ENCODE data around the gene C1RL.

DNA sequence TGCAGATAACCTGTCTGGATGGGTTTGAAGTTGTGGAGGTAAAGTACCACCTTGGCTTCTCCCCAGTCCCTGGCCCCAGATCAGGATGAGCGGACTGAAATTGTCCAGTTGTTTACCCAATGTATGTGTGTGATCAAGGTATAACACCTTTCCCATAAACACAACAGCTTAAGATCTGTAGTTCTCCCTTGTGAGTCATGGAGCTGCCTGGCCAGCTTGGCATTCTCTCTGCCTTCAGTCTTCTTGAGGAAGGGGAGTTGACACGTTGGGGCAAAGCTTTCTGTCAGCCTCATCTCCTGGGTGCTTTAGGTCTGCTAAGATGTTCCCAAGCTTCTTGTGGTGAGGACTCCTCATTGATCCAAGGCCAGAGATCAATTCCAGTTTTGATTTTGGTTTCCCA lies 42.4 kb downstream of the C1RL start:
- TF ChIP-seq, protein P1, sequence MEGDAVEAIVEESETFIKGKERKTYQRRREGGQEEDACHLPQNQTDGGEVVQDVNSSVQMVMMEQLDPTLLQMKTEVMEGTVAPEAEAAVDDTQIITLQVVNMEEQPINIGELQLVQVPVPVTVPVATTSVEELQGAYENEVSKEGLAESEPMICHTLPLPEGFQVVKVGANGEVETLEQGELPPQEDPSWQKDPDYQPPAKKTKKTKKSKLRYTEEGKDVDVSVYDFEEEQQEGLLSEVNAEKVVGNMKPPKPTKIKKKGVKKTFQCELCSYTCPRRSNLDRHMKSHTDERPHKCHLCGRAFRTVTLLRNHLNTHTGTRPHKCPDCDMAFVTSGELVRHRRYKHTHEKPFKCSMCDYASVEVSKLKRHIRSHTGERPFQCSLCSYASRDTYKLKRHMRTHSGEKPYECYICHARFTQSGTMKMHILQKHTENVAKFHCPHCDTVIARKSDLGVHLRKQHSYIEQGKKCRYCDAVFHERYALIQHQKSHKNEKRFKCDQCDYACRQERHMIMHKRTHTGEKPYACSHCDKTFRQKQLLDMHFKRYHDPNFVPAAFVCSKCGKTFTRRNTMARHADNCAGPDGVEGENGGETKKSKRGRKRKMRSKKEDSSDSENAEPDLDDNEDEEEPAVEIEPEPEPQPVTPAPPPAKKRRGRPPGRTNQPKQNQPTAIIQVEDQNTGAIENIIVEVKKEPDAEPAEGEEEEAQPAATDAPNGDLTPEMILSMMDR (IDR thresholded peaks at IDR 0.05 in 2 of 3, conservative IDR thresholded peaks at IDR 0.05 in 1 of 3; ENCODE audit: borderline replicate concordance in 1 of 3, insufficient read depth in 1 of 3, low read depth in 2 of 3, low read length in 2 of 3): no peak
- TF ChIP-seq, protein P2, sequence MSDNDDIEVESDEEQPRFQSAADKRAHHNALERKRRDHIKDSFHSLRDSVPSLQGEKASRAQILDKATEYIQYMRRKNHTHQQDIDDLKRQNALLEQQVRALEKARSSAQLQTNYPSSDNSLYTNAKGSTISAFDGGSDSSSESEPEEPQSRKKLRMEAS (IDR thresholded peaks at IDR 0.05): no peak
- TF ChIP-seq, protein P3, sequence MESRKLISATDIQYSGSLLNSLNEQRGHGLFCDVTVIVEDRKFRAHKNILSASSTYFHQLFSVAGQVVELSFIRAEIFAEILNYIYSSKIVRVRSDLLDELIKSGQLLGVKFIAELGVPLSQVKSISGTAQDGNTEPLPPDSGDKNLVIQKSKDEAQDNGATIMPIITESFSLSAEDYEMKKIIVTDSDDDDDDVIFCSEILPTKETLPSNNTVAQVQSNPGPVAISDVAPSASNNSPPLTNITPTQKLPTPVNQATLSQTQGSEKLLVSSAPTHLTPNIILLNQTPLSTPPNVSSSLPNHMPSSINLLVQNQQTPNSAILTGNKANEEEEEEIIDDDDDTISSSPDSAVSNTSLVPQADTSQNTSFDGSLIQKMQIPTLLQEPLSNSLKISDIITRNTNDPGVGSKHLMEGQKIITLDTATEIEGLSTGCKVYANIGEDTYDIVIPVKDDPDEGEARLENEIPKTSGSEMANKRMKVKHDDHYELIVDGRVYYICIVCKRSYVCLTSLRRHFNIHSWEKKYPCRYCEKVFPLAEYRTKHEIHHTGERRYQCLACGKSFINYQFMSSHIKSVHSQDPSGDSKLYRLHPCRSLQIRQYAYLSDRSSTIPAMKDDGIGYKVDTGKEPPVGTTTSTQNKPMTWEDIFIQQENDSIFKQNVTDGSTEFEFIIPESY (IDR thresholded peaks at IDR 0.05; ENCODE audit: extremely low read depth, insufficient replicate concordance, low read length): no peak
